Left colon (tissue), 2 donors: Measurements from ENCODE around the gene RAVER2. TPM values are rescaled to one million over a fixed set of nuclear protein-coding genes. Genes with fewer than 3 reads are reported as not detected.

Experiments
- total RNA-seq, 2 donors: library from RNA; stranded (reverse); fragmentation: NEBNext Ultra II Directional; extraction: Animal tissue kit (Norgen Biotek cat#: 25700); gene quantifications; one replicate each; pipeline ENCODE4 v1.2.1, GENCODE V29; 2021
- donor health status: DM: no; HTN: no; CAD: no.
- donor health status: DM: yes; HTN: yes; CAD: no.

Gene RAVER2
- total RNA-seq, 2 donors from 2014 or later: 47.3 to 58.0 TPM

Other genes with a start within 250 kb of the RAVER2 start
- 100 to 1,000 TPM in 1 of 2 donors, 10 to 100 TPM in 1; 84.3 to 117 TPM for gene JAK1, start 221.5 kb downstream of the RAVER2 start, total RNA-seq